ENCODE results near the gene ARL6IP4.

The ARL6IP4 gene

DNA sequence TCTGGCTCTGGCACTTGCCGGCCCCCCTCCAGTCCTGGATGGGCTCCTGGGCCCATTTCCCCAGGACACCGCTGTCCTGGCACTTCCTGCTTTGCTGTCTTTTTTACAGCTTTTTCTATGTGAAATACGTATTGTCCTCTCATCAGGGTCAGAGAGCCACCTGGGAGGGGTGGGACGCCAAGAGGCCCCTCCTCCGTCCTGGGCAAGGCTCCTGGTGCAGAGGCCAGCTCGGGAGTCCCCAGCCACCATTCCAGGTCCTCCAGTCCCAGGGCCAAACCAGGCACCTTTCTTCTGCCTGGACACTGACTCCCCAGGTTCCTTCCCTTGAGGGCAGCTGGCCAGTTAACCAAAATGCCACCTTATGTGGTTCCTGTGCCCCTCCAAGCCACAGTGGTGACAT is 22.8 kb downstream of the ARL6IP4 start:
- TF ChIP-seq, protein P1, sequence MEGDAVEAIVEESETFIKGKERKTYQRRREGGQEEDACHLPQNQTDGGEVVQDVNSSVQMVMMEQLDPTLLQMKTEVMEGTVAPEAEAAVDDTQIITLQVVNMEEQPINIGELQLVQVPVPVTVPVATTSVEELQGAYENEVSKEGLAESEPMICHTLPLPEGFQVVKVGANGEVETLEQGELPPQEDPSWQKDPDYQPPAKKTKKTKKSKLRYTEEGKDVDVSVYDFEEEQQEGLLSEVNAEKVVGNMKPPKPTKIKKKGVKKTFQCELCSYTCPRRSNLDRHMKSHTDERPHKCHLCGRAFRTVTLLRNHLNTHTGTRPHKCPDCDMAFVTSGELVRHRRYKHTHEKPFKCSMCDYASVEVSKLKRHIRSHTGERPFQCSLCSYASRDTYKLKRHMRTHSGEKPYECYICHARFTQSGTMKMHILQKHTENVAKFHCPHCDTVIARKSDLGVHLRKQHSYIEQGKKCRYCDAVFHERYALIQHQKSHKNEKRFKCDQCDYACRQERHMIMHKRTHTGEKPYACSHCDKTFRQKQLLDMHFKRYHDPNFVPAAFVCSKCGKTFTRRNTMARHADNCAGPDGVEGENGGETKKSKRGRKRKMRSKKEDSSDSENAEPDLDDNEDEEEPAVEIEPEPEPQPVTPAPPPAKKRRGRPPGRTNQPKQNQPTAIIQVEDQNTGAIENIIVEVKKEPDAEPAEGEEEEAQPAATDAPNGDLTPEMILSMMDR (IDR thresholded peaks at IDR 0.05; ENCODE audit: insufficient read depth, low read depth, low read length, missing control alignments) = no peak
- no peak overlapping the region for H3K4me3 ChIP-seq (ENCODE audit: low read length)
- DNase-seq (ENCODE audit: low read depth) = no peak

DNA sequence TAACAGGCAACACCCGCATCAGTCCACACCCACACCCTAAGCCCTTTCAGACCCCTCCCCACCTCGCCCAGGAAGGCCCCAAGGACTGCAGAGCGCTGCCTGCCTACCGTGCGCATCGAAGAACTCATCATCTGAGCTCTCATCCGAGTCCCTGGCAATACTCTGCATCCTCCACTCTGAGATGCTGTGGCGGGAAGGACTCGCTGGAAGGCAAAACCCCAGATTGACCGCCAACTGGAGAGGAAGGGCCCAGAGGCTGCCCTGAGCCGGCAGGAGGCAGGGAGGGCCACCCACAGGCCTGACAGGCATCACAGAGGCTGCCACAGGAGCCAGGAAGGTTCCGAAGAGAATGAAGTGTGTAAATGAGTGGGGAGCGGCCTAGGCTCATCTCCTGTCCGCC is 23.8 kb downstream of the ARL6IP4 start:
- H3K4me3 ChIP-seq (ENCODE audit: low read length) = no peak overlapping the region
- no peak for DNase-seq (ENCODE audit: low read depth)
- TF ChIP-seq, protein P1 (IDR thresholded peaks at IDR 0.05; ENCODE audit: insufficient read depth, low read depth, low read length, missing control alignments) = no peak

DNA sequence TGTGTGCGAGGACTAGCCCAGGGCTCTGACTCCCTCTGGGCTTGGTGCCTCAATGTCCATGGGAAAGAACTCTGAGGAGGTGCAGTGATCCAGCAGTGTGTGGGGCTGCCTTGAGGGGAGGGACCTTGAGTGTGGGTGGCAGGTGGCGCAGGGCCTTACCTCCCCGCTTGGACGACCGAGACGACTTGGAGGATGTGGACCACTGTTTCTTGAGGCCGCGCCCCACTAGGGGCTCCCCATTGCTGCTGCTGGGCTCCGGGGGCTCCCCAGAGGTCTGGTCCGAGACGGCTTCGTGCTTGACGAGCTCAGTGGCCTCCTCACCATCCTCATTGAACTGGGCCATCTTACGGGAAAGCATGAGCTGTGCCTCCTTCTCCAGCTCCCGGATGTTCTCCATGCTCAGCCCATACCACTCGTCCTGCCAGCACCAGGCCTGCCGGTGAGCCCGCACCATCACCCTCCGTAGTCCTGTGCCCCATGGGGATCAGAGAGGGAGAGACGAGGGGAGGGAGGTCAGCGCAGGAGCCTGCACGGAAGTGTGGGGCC is 24.7 kb downstream of the ARL6IP4 start:
- H3K4me3 ChIP-seq (ENCODE audit: low read length) = no peak overlapping the region
- TF ChIP-seq, protein P1 (IDR thresholded peaks at IDR 0.05; ENCODE audit: insufficient read depth, low read depth, low read length, missing control alignments) = no peak
- DNase-seq (ENCODE audit: low read depth) = no peak

DNA sequence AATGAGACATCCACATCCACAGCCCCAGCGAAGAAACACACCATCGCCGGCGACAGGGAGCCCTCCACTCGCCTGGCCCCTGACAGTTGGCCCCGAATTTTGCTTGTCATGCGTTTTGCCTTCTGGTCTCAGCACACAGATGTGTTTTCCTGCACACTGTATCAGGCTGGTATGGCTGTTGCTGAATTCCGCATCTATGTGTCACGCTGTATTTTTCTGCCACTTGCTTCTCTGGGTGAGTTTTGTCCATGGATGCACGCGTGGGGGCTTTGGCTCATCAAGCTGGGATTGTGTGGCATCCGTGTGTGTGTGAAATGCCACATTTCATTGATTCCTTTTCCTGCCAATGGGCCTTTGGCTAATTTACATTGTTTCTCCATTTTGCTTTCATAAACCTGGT is 26.5 kb downstream of the ARL6IP4 start:
- TF ChIP-seq, protein P1 (IDR thresholded peaks at IDR 0.05; ENCODE audit: insufficient read depth, low read depth, low read length, missing control alignments) = no peak
- no peak for DNase-seq (ENCODE audit: low read depth)
- H3K4me3 ChIP-seq (ENCODE audit: low read length) = no peak overlapping the region

DNA sequence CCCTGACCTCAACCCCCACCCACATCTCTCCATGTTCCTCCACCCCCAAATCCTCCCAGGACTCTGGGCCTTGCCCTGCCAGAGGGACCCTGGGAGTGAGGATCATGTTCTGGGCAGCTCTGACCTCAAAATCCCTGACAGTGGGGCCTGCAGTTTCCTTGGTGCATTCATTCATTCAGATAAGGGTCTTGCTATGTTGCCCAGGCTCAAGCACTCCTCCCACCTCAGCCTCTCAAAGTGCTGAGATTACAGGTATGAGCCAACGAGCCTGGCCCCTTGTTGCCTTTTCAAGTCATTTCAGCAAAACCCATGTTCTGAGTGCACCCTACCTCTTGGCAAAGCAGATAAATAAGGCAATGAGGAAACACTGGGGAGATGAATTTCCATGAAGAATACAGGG is 29.6 kb downstream of the ARL6IP4 start:
- TF ChIP-seq, protein P1 (IDR thresholded peaks at IDR 0.05; ENCODE audit: insufficient read depth, low read depth, low read length, missing control alignments) = no peak
- no peak overlapping the region for H3K4me3 ChIP-seq (ENCODE audit: low read length)
- no peak for DNase-seq (ENCODE audit: low read depth)

DNA sequence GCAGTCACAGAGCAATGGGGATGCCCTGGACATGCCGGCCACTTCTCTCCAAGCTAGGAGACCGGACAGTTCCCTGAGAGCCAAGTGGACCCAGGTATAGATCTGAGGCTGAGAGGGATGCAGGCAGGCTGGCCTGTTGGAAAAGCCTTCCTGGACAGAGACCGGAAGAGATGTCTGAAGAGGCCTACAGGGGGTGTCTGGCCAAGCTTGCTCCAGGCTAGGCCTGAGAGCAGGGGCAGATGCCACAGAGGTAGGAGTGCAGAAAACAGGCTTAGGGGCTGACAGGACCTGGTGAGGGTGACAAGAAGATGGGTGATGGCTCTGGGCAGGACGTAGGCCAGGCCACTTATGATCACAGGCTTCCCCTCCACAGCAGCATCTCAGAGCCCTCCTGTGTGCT is 30.2 kb downstream of the ARL6IP4 start:
- DNase-seq (ENCODE audit: low read depth) = no peak
- H3K4me3 ChIP-seq (ENCODE audit: low read length) = no peak overlapping the region
- TF ChIP-seq, protein P1 (IDR thresholded peaks at IDR 0.05; ENCODE audit: insufficient read depth, low read depth, low read length, missing control alignments) = no peak

DNA sequence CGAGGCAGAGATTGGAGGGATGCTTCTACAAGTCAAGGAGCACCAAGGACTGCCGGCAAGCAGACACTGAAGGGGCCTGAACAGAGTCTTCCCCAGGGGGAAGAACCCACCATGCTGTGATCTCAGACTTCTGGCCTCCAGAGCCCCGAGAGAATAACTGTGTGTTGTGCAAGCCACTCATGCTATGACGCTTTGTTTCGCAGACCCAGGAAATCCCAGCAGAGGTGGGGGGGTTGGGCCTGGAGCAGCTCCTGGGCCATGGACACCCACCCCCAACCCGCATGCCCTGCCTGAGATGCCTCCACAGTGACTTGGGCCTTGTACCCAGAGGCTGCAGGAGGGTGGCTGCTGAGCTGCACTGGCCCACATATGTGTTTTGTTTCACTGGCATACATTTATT is 31.2 kb downstream of the ARL6IP4 start:
- TF ChIP-seq, protein P1 (IDR thresholded peaks at IDR 0.05; ENCODE audit: insufficient read depth, low read depth, low read length, missing control alignments) = no peak
- no peak overlapping the region for H3K4me3 ChIP-seq (ENCODE audit: low read length)
- no peak for DNase-seq (ENCODE audit: low read depth)

All from epithelial cell of esophagus (primary cell).